CD4-positive, alpha-beta T cell (primary cell): ENCODE measurements around the gene RAB9A. TPM values are rescaled to one million over a fixed set of nuclear protein-coding genes. Genes with fewer than 3 reads are reported as not detected.

Experiments used
- ATAC-seq: fragments of 200-7000 bp; cut with Tn5 transposase; one replicate; pipeline ENCODE4 v1.10.0; 2022; ENCODE audit warnings: mild to moderate bottlenecking; ENCODE audit not compliant: poor library complexity
- CTCF ChIA-PET: fragments of 350-600 bp; sonication (Branson Sonifier 250); formaldehyde crosslinking; loops from one replicate; lab custom pipeline; 2021; ENCODE audit warnings: antibody characterized with exemption, inconsistent platforms; lab: Charles Lee
- POLR2A ChIA-PET: fragments of 350-600 bp; sonication (Branson Sonifier 250); formaldehyde crosslinking; loops from one replicate; lab custom pipeline; 2021; ENCODE audit warnings: antibody characterized with exemption, inconsistent platforms; lab: Charles Lee
- DNase-seq, 14 experiments: peaks; one replicate each; pipeline ENCODE4 v3.0.0-alpha.2; 2013 to 2020; ENCODE audit warnings: mixed read lengths in 2 of 14
- H3K27ac ChIP-seq, 2 donors: one replicate each; pipeline versions ENCODE4 v1.5.1 to v1.7.0; 2013; ENCODE audit warnings: low read length in 2 of 2, low read depth in 1 of 2, mild to moderate bottlenecking in 1 of 2
- H3K27me3 ChIP-seq, 2 experiments: 1 replicate in 1 of 2; 2 replicates in 1 of 2; pipeline versions ENCODE4 v1.6.1 to v1.7.0; 2013; ENCODE audit warnings: low read length in 2 of 2, control low read depth in 1 of 2, mild to moderate bottlenecking in 1 of 2, moderate library complexity in 1 of 2; ENCODE audit not compliant: insufficient read depth in 2 of 2, control insufficient read depth in 1 of 2
- H3K36me3 ChIP-seq: one replicate; pipeline ENCODE4 v1.6.1; 2013; ENCODE audit warnings: low read length, control low read depth; ENCODE audit not compliant: insufficient read depth
- H3K4me1 ChIP-seq: one replicate; pipeline ENCODE4 v1.6.1; 2013; ENCODE audit warnings: low read length, control low read depth; ENCODE audit not compliant: insufficient read depth
- H3K4me3 ChIP-seq: one replicate; pipeline ENCODE4 v1.5.1; 2013; ENCODE audit warnings: mild to moderate bottlenecking, low read length, moderate library complexity
- H3K9me3 ChIP-seq, 2 experiments: 1 replicate in 1 of 2; 2 replicates in 1 of 2; pipeline versions ENCODE4 v1.6.1 to v1.7.0; 2013; ENCODE audit warnings: low read length in 2 of 2, mild to moderate bottlenecking in 2 of 2, control low read depth in 1 of 2, moderate library complexity in 1 of 2; ENCODE audit not compliant: control insufficient read depth in 1 of 2, insufficient read depth in 1 of 2
- H3K27ac Mint-ChIP-seq: one replicate; pipeline ENCODE4 v1.8.0; 2020; ENCODE audit warnings: mixed read lengths
- H3K27me3 Mint-ChIP-seq: one replicate; pipeline ENCODE4 v1.8.0; 2021; ENCODE audit warnings: mixed read lengths
- H3K36me3 Mint-ChIP-seq: one replicate; pipeline ENCODE4 v1.8.0; 2021; ENCODE audit warnings: low read depth, mixed read lengths
- H3K4me1 Mint-ChIP-seq: one replicate; pipeline ENCODE4 v1.8.0; 2021; ENCODE audit warnings: low read depth, mixed read lengths
- H3K4me3 Mint-ChIP-seq: one replicate; pipeline ENCODE4 v1.8.0; 2020; ENCODE audit warnings: mild to moderate bottlenecking, mixed read lengths
- H3K9me3 Mint-ChIP-seq: one replicate; pipeline ENCODE4 v1.8.0; 2020; ENCODE audit warnings: mixed read lengths
- CTCF ChIP-seq: fragments of 200-600 bp; IDR thresholded peaks from one replicate; pipeline ENCODE4 v1.8.0; 2022; ENCODE audit warnings: antibody characterized with exemption, mild to moderate bottlenecking
- intact Hi-C, 2 experiments: fragments of 100-400 bp; cut with DNase I in 1 of 2; cut with micrococcal nuclease in 1 of 2; formaldehyde crosslinking; loops; one replicate each; pipeline versions ENCODE4 v1.15.1 to v1.9.0; 2023 to 2025; cut with DNase I, micrococcal nuclease
- total RNA-seq, 174 experiments: library from RNA in 2 of 174; stranded (reverse) in 2 of 174; gene quantifications; one replicate each; pipeline ENCODE4 v1.2.3 and lab custom pipeline; 2021 to 2026

Gene RAB9A
- total RNA-seq, 2 experiments from 2014 or later, result 21.4 to 25.2 TPM

DNA sequence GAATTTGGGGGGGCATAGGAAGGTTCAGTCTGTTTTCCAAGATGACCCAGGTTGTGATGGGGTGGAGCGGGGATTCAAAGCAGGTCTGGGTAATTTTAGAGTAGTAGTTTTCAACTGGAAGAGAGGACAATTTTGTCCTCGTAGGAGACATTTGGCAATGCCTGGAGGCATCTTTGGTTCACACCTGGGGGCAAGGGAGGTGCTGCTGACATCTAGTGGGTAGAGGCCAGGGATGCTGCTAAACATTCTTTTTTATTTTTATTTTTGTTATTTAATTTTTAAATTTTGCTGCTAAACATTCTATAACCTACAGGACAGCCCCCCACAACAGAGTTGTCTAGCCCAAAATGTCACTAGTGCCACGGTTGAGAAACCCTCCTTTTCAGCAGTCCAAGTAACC lies 1.9 kb downstream of the RAB9A start:
- intact Hi-C loops, result loop anchor here (2.0 to 5.0 kb wide), 3 partner anchors 32 to 899 kb away; partner anchors contain the start of genes OFD1 (in 1 of the 2), PRPS2 (in 1 of the 2) and TRAPPC2 (in 1 of the 2)
- Histone ChIP-seq H3K27me3 (no peaks in the 10 kb centered on the region), H3K36me3 (no peaks in the 10 kb centered on the region), H3K27ac (no peak overlapping the region), H3K9me3 (no peaks in the 10 kb centered on the region), H3K4me1 (peaks cover 34% of the 10 kb centered on the region), H3K4me3 (no peak overlapping the region)
- H3K9me3 Mint-ChIP-seq, result no peaks in the 10 kb centered on the region
- peak in 4 of 14 experiments; percentile 6 to 56 (median 38) for DNase-seq
- H3K4me3 Mint-ChIP-seq, result peak overlapping the region; percentile 95
- no peak for ATAC-seq
- ChIA-PET POLR2A (interaction anchor here (1.5 to 3.1 kb wide), 2 partner anchors 37 to 44 kb away, joined by 5 to 23 read pairs; partner anchors contain the start of gene TCEANC), CTCF (no interaction called here)
- H3K27me3 Mint-ChIP-seq, result no peaks in the 10 kb centered on the region
- peak; percentile 13 for TF ChIP-seq CTCF
- H3K36me3 Mint-ChIP-seq, result peaks cover 12% of the 10 kb centered on the region
- peaks cover 74% of the 10 kb centered on the region for H3K4me1 Mint-ChIP-seq
- peak overlapping the region; percentile 93 for H3K27ac Mint-ChIP-seq

- Mint-ChIP-seq H3K27me3 (no peaks in the 10 kb centered on the region), H3K27ac (peak overlapping the region; percentile 29), H3K4me1 (peaks cover 82% of the 10 kb centered on the region), H3K36me3 (peaks cover 12% of the 10 kb centered on the region), H3K9me3 (no peaks in the 10 kb centered on the region), H3K4me3 (peak overlapping the region; percentile 59)
- Histone ChIP-seq H3K27ac (no peak overlapping the region), H3K27me3 (no peaks in the 10 kb centered on the region), H3K36me3 (no peaks in the 10 kb centered on the region), H3K4me3 (no peak overlapping the region), H3K4me1 (peaks cover 36% of the 10 kb centered on the region), H3K9me3 (no peaks in the 10 kb centered on the region)
- intact Hi-C loops, result loop anchor here (2.0 to 5.0 kb wide), 3 partner anchors 33 to 900 kb away; partner anchors contain the start of genes OFD1 (in 1 of the 2), PRPS2 (in 1 of the 2) and TRAPPC2 (in 1 of the 2)
- ATAC-seq (no peak), DNase-seq (peak in 3 of 14 experiments; percentile 27 to 45 (median 31))
- POLR2A ChIA-PET, result interaction anchor here (1.5 kb wide), 1 partner anchor 43 kb away, joined by 5 read pairs; no protein-coding TSS in a partner anchor
- no peak for TF ChIP-seq CTCF
- CTCF ChIA-PET, result interaction anchor here (0.6 to 1.2 kb wide), 3 partner anchors 33 to 44 kb away, joined by 3 to 4 read pairs (median 3); no protein-coding TSS in a partner anchor
Measured at GRCh38 chrX:13691841-13692371, 3.0 kb downstream of the RAB9A start.

DNA sequence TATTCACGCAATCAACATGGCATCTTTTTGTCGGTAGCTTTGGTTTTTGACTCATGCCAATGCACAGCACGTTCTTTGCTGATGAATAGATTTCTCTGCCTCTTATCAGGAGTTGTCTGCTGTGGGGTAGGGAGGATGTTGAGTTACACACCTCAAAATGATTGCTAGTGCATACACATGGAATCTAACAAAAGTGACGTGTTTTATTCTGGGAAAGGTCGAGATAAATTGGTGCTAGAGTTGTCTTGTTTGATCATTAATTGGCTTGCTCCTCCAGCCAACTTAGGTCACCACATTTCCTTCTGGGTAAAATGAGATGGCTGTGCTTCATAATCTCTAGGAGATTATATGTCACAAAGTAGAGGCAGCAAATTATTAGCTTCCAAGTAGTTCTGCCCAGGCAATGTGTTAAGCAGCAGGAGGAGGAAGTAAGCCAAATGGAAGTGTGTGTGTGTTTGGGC lies 3.9 kb downstream of the RAB9A start:
- ATAC-seq (no peak), DNase-seq (no peak)
- no peak for TF ChIP-seq CTCF
- Histone ChIP-seq H3K27ac (no peak overlapping the region), H3K27me3 (no peaks in the 10 kb centered on the region), H3K4me3 (no peak overlapping the region), H3K9me3 (no peaks in the 10 kb centered on the region), H3K36me3 (no peaks in the 10 kb centered on the region), H3K4me1 (peaks cover 37% of the 10 kb centered on the region)
- peak overlapping the region; percentile 29 for H3K27ac Mint-ChIP-seq
- peaks cover 82% of the 10 kb centered on the region for H3K4me1 Mint-ChIP-seq
- intact Hi-C loops, result loop anchor here in 1 of 2 experiments (5.0 kb wide), 2 partner anchors 40 to 900 kb away; partner anchors contain the start of genes OFD1, PRPS2 and TRAPPC2
- ChIA-PET CTCF (interaction anchor here (1.2 kb wide), 1 partner anchor 34 kb away, joined by 3 read pairs; no protein-coding TSS in a partner anchor), POLR2A (interaction anchor here (1.6 kb wide), 1 partner anchor 41 kb away, joined by 4 read pairs; the partner anchor contains the start of genes OFD1 and TRAPPC2)
- H3K9me3 Mint-ChIP-seq, result no peaks in the 10 kb centered on the region
- H3K4me3 Mint-ChIP-seq, result peak overlapping the region; percentile 45
- no peaks in the 10 kb centered on the region for H3K27me3 Mint-ChIP-seq
- peaks cover 18% of the 10 kb centered on the region for H3K36me3 Mint-ChIP-seq
